Tibial artery (tissue), 4 donors: Measurements from ENCODE around the gene ALKBH2.
A peak's percentile ranks its signal among the peaks of the same experiment; 100 is the strongest.

Source experiments
- DNase-seq, 2 donors: peaks; one replicate each; pipeline ENCODE4 v3.0.0-alpha.2; 2019
- H3K27ac ChIP-seq, 2 donors: fragments of 200-600 bp; sonication (generic) in 1 of 2; 1 replicate in 1 of 2; 2 replicates in 1 of 2; pipeline ENCODE4 v1.5.1; 2018 to 2019; ENCODE audit warnings: mild to moderate bottlenecking in 1 of 2
- H3K27me3 ChIP-seq, 2 donors: fragments of 200-600 bp; sonication (generic) in 1 of 2; one replicate each; pipeline versions ENCODE4 v1.5.1 to v1.6.0; 2016 to 2019
- H3K36me3 ChIP-seq, 3 donors: fragments of 200-600 bp; sonication (generic) in 2 of 3; one replicate each; pipeline ENCODE4 v1.5.1; 2016 to 2019; ENCODE audit warnings: mild to moderate bottlenecking in 2 of 3
- H3K4me1 ChIP-seq, 4 donors: fragments of 200-600 bp; sonication (generic) in 2 of 4; 1 replicate in 3 of 4; 2 replicates in 1 of 4; pipeline ENCODE4 v1.5.1; 2016 to 2019
- H3K4me3 ChIP-seq, 2 donors: fragments of 200-600 bp; sonication (generic) in 1 of 2; 1 replicate in 1 of 2; 2 replicates in 1 of 2; pipeline ENCODE4 v1.5.1; 2018 to 2019; ENCODE audit warnings: mild to moderate bottlenecking in 2 of 2
- H3K9me3 ChIP-seq, 3 donors: fragments of 200-600 bp; sonication (generic) in 1 of 3; one replicate each; pipeline ENCODE4 v1.5.1; 2016 to 2019
- CTCF ChIP-seq, 2 experiments: fragments of 200-600 bp in 1 of 2; fragments of 450-650 bp in 1 of 2; IDR thresholded peaks; one replicate each; pipeline ENCODE4 v1.5.1; 2017 to 2019; ENCODE audit warnings: antibody characterized with exemption in 2 of 2, mild to moderate bottlenecking in 1 of 2, moderate library complexity in 1 of 2
- intact Hi-C: fragments of 100-400 bp; cut with DNase I; formaldehyde crosslinking; loops from one replicate; pipeline ENCODE4 v1.15.0; 2023; ENCODE audit warnings: low total_unique reads

Gene ALKBH2

GRCh38 chr12:109102491-109102890 lies 9.2 kb upstream of the ALKBH2 start:
- Histone ChIP-seq H3K27ac (no peak overlapping the region), H3K4me1 (peaks cover 0 to 20% (median 16%) of the 10 kb centered on the region in 4 donors), H3K27me3 (no peaks in the 10 kb centered on the region), H3K36me3 (peaks cover 38 to 68% (median 59%) of the 10 kb centered on the region in 3 donors), H3K9me3 (no peaks in the 10 kb centered on the region), H3K4me3 (no peak overlapping the region)
- intact Hi-C loops, result no loop called here
- TF ChIP-seq CTCF (IDR thresholded peaks at IDR 0.05), result no peak
- no peak for DNase-seq

DNA sequence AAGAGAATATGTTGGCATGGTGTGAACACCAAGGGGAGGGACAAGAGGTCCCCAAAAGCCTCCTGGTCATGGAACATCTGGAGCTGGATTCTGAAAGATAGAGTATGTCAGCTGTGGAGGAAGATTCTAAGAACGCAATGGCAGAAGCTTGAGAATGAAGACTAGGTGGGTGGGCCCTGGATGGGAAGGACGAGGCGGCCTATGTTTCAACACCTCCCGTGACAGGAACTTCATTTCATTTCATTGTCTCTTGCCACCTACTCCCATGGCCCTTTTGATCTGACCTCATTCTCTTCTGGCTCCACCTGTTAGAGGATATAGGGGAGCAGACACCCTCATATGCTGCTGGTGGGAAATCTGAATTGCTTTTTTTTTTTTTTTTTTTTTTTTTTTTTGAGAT lies 7.5 kb upstream of the ALKBH2 start:
- intact Hi-C loops, result no loop called here
- H3K4me3 ChIP-seq, result no peak overlapping the region
- H3K27ac ChIP-seq, result no peak overlapping the region
- H3K9me3 ChIP-seq, result no peaks in the 10 kb centered on the region
- peaks cover 0 to 25% (median 20%) of the 10 kb centered on the region in 4 donors for H3K4me1 ChIP-seq
- TF ChIP-seq CTCF (IDR thresholded peaks at IDR 0.05), result no peak
- DNase-seq, result no peak
- H3K36me3 ChIP-seq, result peaks cover 33 to 50% (median 44%) of the 10 kb centered on the region in 3 donors
- peaks cover 0 to 2% of the 10 kb centered on the region in 2 donors for H3K27me3 ChIP-seq

DNA sequence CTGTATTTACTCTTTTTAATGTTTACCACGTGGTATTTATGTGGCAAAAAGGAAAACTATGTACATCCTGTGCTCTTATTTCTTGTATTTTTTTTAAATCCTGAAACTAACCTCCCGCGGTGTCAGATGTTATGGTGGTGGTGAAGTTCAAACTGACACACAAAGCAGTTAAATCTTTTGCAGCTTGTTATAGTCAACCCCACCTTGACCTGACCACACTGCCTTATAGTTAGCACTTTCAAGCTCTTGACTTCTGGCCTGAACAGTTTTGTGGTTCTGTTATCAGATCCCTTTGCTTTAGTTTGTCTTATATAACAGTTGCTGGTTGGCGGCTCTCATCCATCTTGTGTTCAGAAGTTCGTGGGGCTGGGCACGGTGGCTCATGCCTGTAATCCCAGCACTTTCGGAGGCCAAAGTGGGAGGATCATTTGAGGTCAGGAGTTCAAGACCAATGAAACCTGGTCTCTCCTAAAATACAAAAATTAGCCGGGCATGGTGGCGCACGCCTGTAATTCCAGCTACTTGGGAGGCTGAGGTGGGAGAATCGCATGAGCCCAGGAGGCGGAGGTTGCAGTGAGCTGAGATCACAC lies 6.3 kb upstream of the ALKBH2 start:
- peaks cover 0 to 2% of the 10 kb centered on the region in 2 donors for H3K27me3 ChIP-seq
- intact Hi-C loops, result no loop called here
- TF ChIP-seq CTCF (IDR thresholded peaks at IDR 0.05), result no peak
- peak in 1 of 2 donors; percentile 45 for DNase-seq
- H3K9me3 ChIP-seq, result no peaks in the 10 kb centered on the region
- peaks cover 0 to 25% (median 20%) of the 10 kb centered on the region in 4 donors for H3K4me1 ChIP-seq
- H3K4me3 ChIP-seq, result peak overlapping the region; percentile 85 to 86
- peaks cover 23 to 38% (median 32%) of the 10 kb centered on the region in 3 donors for H3K36me3 ChIP-seq
- H3K27ac ChIP-seq, result peak overlapping the region; percentile 88 to 89

GRCh38 chr12:109098651-109099050 lies 5.4 kb upstream of the ALKBH2 start:
- no peak for TF ChIP-seq CTCF (IDR thresholded peaks at IDR 0.05)
- peak in 1 of 2 donors; percentile 34 for DNase-seq
- intact Hi-C loops, result no loop called here

GRCh38 chr12:109098183-109098604 lies 4.9 kb upstream of the ALKBH2 start:
- H3K36me3 ChIP-seq, result peaks cover 10 to 26% (median 19%) of the 10 kb centered on the region in 3 donors
- TF ChIP-seq CTCF (IDR thresholded peaks at IDR 0.05), result no peak
- H3K4me1 ChIP-seq, result peaks cover 0 to 29% (median 26%) of the 10 kb centered on the region in 4 donors
- intact Hi-C loops, result no loop called here
- H3K27me3 ChIP-seq, result peaks cover 0 to 2% of the 10 kb centered on the region in 2 donors
- no peaks in the 10 kb centered on the region for H3K9me3 ChIP-seq
- H3K4me3 ChIP-seq, result peak overlapping the region; percentile 85 to 86
- DNase-seq, result peak; percentile 65 to 84
- peak overlapping the region; percentile 88 to 89 for H3K27ac ChIP-seq

More at GRCh38 chr12:109098651-109099050, 5.4 kb upstream of the ALKBH2 start:
- peak overlapping the region; percentile 88 to 89 for H3K27ac ChIP-seq
- H3K36me3 ChIP-seq, result peaks cover 15 to 31% (median 23%) of the 10 kb centered on the region in 3 donors
- H3K4me1 ChIP-seq, result peaks cover 0 to 26% (median 23%) of the 10 kb centered on the region in 4 donors
- H3K27me3 ChIP-seq, result peaks cover 0 to 2% of the 10 kb centered on the region in 2 donors
- no peaks in the 10 kb centered on the region for H3K9me3 ChIP-seq
- H3K4me3 ChIP-seq, result peak overlapping the region; percentile 85 to 86
